ENCODE results near the gene NEB.

NEB gene

DNA sequence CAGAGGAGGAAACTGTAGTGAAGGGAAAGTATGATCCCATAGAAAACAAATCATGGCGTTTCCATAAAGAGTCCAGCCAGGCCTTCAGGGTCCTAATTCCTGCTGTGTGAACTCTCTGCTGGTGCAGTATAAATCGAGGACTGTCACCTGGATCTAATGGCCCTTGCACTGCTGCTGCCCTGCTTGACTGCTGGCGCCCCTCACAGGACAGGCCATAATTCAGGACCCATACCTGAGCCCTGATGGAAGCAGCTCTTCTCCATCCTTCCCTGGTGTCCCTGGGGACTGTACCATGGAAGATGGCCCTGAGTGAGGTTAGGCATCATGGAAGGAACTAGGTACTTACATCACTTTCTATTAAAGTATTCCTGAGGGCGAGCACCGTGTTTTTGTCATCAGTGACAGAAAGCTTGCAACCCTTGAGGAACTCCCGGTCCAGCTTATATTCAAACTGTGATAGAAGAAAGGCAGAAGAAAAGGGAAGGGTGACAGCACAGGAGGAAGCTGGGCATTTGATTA, 207.6 kb downstream of the NEB start:
- no peak for DNase-seq (ENCODE audit: low spot score)
- in situ Hi-C loops (cut with MboI; ENCODE audit: low pct_unique_long_range_greater_than_20kb, low sequenced_read_pairs, unreplicated experiment) = no loop called here
- TF ChIP-seq, protein P1, sequence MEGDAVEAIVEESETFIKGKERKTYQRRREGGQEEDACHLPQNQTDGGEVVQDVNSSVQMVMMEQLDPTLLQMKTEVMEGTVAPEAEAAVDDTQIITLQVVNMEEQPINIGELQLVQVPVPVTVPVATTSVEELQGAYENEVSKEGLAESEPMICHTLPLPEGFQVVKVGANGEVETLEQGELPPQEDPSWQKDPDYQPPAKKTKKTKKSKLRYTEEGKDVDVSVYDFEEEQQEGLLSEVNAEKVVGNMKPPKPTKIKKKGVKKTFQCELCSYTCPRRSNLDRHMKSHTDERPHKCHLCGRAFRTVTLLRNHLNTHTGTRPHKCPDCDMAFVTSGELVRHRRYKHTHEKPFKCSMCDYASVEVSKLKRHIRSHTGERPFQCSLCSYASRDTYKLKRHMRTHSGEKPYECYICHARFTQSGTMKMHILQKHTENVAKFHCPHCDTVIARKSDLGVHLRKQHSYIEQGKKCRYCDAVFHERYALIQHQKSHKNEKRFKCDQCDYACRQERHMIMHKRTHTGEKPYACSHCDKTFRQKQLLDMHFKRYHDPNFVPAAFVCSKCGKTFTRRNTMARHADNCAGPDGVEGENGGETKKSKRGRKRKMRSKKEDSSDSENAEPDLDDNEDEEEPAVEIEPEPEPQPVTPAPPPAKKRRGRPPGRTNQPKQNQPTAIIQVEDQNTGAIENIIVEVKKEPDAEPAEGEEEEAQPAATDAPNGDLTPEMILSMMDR (IDR thresholded peaks at IDR 0.05; ENCODE audit: extremely low read depth, insufficient read depth, missing control alignments) = no peak

GRCh38 chr2:151525821-151526373, 208.4 kb downstream of the NEB start:
- TF ChIP-seq, protein P1 (IDR thresholded peaks at IDR 0.05; ENCODE audit: extremely low read depth, insufficient read depth, missing control alignments) = no peak
- no peak for DNase-seq (ENCODE audit: low spot score)
- in situ Hi-C loops (cut with MboI; ENCODE audit: low pct_unique_long_range_greater_than_20kb, low sequenced_read_pairs, unreplicated experiment) = no loop called here

DNA sequence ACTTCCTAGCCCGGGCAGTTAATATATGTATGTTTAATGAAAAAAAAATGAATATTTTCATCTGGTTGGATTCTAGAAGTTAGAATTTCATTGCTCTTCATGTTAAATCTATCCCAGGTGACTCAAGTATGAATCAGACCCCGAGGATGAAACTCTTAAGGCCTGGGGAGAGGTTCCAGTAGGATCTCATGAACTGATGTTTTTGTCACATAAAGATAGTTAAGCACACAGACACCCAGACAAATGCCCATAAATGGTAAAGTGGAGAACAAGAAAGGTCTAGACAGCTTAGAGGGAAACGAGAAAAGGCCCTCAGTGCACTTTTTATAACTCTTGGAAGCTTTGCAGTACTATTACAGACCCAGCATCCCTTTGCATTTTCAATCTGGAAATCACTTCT, 210.4 kb downstream of the NEB start:
- TF ChIP-seq, protein P1 (IDR thresholded peaks at IDR 0.05; ENCODE audit: extremely low read depth, insufficient read depth, missing control alignments) = no peak
- in situ Hi-C loops (cut with MboI; ENCODE audit: low pct_unique_long_range_greater_than_20kb, low sequenced_read_pairs, unreplicated experiment) = no loop called here
- no peak for DNase-seq (ENCODE audit: low spot score)

DNA sequence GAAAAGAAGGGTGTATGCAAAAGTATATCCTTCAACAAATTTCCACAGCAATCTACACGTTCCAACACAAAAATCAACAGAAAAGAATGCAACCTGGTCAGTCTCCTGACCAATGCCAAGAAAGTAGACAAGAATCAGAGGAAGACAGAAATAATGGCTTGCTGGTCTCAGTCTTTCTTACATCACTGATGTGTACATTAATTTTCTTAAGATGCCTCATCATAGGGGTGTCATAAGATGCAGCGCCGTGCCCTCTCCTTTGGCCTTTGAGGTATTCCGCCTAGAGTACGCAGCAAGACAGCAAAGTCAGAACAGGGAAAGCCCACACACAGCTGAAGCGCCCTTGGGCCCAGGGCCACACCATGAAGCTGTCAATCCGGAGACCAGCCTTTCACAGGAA, 211.7 kb downstream of the NEB start:
- in situ Hi-C loops (cut with MboI; ENCODE audit: low pct_unique_long_range_greater_than_20kb, low sequenced_read_pairs, unreplicated experiment) = no loop called here
- TF ChIP-seq, protein P1 (IDR thresholded peaks at IDR 0.05; ENCODE audit: extremely low read depth, insufficient read depth, missing control alignments) = no peak
- no peak for DNase-seq (ENCODE audit: low spot score)

DNA sequence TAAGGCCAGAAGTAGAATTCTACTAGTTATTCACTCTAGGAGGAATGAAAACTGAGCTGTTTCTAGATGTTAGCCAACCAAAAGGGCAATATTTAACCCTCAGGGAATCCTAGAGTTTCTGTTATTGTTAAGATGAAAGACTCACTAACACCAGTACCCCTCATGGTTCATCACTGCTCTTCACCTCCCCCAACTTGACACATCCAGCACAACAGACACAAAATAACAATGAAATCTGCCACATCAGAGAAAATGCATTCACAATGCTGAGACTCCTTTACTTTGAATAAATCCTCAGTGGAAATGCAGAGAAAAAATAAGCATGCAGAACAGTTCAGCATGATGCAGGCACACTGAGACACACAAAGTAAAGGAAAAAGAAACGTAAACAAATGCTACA, 213.3 kb downstream of the NEB start:
- no peak for DNase-seq (ENCODE audit: low spot score)
- in situ Hi-C loops (cut with MboI; ENCODE audit: low pct_unique_long_range_greater_than_20kb, low sequenced_read_pairs, unreplicated experiment) = no loop called here
- TF ChIP-seq, protein P1 (IDR thresholded peaks at IDR 0.05; ENCODE audit: extremely low read depth, insufficient read depth, missing control alignments) = no peak

DNA sequence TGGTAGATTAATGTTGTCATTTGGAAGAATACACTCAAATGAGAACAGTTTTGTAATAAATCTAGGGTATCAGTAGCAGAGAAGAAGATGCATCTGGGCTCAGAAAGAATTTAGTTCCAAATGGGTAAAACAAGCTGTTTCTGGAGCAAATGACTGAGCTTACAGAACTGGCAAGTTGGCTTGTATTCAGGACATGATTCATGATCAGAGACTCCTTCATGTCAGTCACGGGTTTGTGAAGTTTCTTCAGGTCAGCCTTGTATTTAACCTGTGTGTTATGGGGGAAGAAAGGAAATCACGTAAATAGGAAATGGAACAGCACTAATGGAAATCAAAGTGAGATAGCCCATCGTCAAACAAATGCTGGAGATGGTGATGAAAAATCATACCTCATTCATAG, 215.5 kb downstream of the NEB start:
- in situ Hi-C loops (cut with MboI; ENCODE audit: low pct_unique_long_range_greater_than_20kb, low sequenced_read_pairs, unreplicated experiment) = no loop called here
- no peak for DNase-seq (ENCODE audit: low spot score)
- TF ChIP-seq, protein P1 (IDR thresholded peaks at IDR 0.05; ENCODE audit: extremely low read depth, insufficient read depth, missing control alignments) = no peak

All from GM13977 (cell line).